Stimulated activated CD8-positive, alpha-beta memory T cell treated with anti-CD3 and anti-CD28 coated beads, Interleukin-12 subunit alpha, Interleukin-12 subunit beta, amount 100 ng/mL, for 4 hours (primary cell): Measurements from ENCODE around the gene LAMA5.

ENCODE experiments used
- DNase-seq: peaks from one replicate; pipeline ENCODE4 v3.0.0-alpha.2; 2020; ENCODE audit warnings: low read depth

LAMA5 gene

DNA sequence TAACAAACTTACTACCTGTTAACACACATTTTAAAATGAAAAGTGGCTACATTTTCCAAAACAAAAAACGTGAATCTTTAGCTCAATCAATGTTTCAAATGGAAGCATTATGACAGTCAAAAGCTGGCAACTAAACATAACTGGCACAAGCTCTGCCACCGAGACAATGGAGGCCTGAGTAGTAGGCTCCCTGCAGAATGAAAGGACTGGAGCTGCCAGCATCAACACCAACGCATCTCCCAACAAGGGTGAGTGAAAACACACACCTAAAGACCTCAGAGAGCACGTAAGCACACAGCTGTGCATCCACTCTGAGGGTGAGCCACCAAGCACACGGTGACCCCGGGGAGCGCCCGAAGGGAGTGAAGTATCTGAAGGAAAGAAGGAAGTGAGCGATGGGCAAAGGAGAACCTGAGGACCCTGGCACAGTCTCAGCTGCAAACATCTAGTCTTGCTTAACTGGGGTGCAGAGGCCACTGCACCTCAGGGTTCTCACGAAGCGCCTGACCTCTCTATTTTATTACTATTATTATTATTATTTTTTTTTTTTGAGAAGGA is 65.9 kb downstream of the LAMA5 start:
- DNase-seq = no peak

DNA sequence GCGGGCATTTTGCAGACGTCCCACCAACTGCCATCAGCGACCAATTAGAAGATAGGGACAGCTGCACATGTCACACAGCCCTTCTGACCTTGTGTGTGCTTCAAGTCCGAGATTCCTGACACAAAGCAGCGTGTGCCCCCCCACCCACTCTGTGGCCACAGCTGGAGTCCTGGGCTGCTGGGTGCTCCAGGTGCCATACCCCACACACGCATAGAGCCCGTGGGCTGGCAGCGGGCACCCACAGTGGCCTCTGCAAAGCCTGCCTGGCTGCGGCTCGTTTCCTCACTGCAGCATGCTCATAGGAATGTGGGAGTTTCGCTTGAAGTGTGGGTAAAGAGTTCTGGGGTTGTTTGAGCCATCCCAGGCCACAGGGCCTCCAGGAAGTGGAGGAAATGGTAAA is 66.8 kb downstream of the LAMA5 start:
- DNase-seq = no peak

- DNase-seq = no peak
Observed at GRCh38 chr20:62299666-62300236, 67.4 kb downstream of the LAMA5 start.

GRCh38 chr20:62298577-62299249 is 68.4 kb downstream of the LAMA5 start:
- DNase-seq = no peak

- DNase-seq = no peak
Observed at GRCh38 chr20:62297449-62298227, 69.5 kb downstream of the LAMA5 start.

GRCh38 chr20:62296724-62297448 is 70.2 kb downstream of the LAMA5 start:
- DNase-seq = no peak

DNA sequence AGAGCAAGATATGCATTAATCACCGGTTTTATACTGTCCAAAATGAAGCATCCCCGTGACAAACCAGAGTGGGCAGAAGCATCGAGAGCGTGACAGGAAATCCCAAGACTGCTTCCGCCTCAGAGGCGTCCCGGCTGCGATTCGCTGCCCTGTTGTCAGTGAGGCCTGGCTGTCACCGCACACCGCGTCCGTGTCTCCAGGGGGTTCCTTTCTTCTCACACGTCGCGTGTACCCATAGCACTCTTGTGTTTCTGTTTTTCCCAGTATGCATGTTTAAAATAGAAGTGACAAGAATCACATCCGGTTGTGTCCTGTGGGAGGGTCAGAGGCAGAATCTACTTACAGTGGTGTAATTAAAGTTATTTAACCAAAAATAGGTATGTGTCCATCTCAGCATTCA is 72.6 kb downstream of the LAMA5 start:
- no peak for DNase-seq

- DNase-seq = no peak
Observed at GRCh38 chr20:62293946-62294345, 73.2 kb downstream of the LAMA5 start.

DNA sequence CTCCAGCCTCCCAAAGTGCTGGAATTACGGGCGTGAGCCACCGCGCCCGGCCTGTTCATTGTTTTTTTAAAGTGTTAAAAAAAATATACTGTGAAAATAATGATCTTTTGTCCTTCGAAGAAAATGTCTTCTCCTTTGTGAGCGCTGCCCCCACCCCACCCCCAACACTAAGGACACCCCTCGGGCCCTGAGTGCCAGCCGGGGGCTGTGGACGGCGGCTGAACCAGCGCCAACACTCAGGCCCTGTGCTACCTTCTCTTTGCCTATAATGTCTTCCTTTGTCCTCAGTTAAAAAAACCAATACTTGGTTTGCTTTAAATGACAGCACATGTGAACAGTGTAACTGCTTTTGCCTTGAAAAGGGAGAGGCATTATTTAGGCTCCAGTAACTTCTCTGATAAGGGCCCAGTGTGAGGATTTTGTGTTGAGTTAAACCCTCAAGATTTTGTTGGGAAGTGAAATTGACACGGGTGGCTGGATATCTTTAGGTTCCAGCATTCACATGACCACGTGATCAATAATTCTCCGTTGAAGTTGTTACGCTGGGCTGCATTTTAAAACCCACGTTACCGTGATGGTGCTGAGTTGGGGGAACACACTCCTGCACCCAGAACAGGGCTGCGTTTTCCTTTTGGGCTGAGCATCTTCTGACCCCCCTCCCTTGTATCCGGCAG is 73.9 kb downstream of the LAMA5 start:
- no peak for DNase-seq

DNA sequence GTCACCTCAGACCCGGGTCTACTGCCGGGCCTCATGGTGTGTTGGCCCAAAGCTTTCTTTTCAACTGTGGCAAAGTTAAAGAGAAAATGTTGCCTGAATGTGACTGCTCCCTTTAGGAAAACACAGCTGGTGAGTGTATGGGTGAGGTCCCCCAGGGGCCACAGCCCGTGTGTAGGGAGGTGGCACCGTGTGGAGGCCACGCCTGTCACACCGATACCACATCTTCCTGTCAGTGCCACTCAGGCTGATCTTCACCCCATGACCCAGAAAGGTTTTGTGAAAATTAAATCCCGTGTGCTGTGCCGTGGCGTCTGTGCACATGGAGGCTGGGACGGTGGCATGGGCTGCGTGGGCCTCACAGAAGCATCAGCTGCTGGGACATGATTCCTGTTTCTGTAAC is 75.0 kb downstream of the LAMA5 start:
- DNase-seq = no peak

- DNase-seq = no peak
Observed at GRCh38 chr20:62291251-62292066, 75.7 kb downstream of the LAMA5 start.

DNA sequence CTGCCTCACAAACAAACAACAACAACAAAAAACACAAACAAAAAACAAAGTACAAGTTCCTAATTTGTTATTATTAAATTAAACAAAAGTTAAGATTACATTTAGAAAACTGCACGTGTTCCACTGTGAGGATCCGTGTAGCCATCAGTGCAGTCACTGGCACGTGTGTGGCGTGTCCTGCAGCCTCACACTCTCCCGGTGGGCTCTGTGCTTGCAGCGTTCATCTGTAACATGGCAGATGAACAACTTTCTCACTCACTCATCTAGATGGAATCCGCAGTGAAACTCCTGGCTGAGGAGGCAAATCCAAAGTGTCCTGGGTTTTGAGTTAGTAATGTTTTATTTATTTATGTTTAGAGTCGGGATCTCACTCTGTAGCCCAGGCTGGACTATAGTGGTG is 77.2 kb downstream of the LAMA5 start:
- no peak for DNase-seq

DNA sequence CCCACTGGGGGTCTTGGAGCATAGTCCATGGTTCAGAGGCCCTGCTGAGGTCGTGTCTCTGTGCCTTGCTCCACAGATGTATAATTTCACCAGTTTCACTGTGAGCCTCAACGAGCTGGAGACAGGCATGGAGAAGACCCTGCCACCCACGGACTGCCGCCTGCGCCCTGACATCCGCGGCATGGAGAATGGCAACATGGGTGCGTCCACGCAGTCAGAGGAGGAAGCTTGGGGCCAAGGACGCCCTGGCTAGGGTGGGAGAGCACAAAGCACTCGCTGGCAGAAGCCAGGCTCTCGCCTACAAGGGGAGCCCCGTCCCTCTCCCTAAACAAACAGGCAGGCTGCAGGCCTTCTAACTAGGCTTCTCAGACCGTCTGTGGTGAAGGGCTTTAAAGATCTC is 78.0 kb downstream of the LAMA5 start:
- DNase-seq = no peak

- no peak for DNase-seq
Observed at GRCh38 chr20:62288535-62289105, 78.5 kb downstream of the LAMA5 start.

DNA sequence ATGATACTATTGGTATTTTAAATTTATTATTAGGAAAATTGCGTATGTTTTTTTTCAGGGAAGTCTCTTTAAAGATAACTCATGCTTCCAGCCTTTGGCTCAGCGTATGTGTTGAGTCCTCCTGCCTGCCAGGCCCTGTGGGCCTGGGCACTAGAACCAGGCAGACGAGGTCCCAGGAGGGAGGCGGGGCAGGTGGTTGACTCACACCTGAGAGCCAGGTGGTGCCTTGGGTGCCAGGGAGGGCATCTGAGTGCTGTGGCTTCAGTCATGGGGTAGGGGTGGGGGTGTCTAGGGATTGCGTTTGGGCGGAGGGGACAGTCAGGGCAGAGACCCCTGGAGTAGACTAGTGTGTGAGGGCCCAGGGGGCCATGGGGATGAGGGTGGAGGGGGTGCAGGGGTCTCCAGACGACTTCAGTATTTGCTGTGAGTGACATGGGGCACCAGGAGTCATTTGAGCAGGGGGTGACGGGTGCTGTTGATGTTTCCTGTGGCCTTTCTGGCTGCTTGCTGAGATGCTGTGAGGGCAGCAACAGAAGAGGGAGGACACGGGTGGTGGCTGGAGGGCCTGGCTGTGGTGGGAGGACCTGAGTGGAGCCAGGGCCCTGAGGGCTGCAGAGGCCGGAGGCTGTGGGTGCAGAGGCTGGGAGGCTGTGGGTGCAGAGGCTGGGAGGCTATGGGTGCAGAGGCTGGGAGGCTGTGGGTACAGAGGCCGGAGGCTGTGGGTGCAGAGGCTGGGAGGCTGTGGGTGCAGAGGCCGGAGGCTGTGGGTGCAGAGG is 79.2 kb downstream of the LAMA5 start:
- DNase-seq = no peak

GRCh38 chr20:62287129-62287528 is 80.0 kb downstream of the LAMA5 start:
- DNase-seq = no peak

DNA sequence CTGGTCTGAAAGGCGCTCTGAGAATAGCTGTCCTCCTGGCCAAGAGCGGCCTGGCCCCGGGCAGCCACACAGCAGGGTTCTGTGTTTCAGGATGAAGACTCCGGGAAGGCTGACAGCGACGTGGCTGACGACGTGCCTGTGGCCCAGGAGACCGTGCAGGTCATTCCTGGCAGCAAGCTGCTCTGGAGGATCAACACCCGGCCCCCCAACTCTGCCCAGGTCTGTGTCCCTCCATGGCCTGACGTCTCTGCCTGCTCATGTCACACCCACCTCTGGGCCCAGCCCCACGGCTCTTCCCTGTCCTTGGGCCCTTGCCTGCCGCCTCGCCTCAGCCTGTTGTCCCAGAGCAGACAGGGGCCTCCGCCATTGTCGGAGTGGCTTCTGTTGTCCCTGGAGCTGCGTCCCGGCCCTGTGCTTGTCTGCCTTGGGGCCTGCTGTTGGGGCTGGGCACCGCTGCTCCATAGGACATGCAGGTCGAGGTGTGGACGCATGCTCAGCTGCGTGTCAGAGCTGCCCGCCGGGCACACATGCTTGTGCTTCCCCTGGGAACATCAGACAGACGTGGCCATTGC is 80.5 kb downstream of the LAMA5 start:
- DNase-seq = no peak

DNA sequence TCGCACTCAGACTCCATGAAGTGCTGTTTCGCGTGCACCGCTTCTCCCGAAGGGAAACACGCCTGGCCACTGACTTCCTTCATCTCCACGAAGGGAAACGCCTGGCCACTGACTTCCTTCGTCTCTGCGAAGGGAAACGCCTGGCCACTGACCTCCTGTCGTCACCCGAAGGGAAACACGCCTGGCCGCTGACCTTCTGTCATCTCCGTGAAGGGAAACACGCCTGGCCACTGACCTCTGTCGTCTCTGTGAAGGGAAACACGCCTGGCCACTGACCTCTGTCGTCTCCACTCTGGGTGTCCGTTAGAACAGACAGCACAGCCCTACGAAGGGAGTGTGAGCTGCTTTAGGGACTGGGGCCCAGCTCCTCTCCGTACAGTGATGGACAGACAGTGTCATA is 81.4 kb downstream of the LAMA5 start:
- DNase-seq = no peak

DNA sequence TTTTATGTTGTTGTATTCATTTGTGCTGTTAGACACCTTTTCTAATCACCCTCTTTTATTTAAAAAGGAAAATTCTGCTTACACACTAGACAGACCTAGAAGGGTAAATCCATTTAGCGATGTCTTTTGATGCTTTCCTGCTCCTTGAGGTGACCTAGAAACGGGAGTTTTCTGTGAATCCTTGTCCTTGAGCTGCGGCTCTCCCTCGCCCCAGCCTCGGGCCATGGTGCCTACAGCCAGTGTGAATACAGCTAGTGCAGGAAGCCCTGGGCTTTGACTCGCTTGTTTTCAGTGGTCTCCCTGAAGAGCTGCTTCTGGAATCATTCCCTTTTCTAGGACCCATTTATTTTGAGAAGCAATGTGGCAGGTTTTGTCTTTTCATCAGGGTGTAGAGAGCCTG is 82.0 kb downstream of the LAMA5 start:
- DNase-seq = no peak

- no peak for DNase-seq
Observed at GRCh38 chr20:62284448-62284847, 82.7 kb downstream of the LAMA5 start.
